Osteoblast (primary cell): ENCODE results near the gene MYH14. TPM values are rescaled to one million over a fixed set of nuclear protein-coding genes. Genes with fewer than 3 reads are reported as not detected.

Experiments used
- DNase-seq: peaks from one replicate; pipeline ENCODE4 v3.0.0; 2011; ENCODE audit warnings: low spot score, mixed read lengths; ENCODE audit not compliant: insufficient read length; ENCODE audit errors: missing footprints
- H2AFZ ChIP-seq: 2 replicates; pipeline ENCODE4 v1.6.0; 2011; ENCODE audit warnings: mild to moderate bottlenecking, low read length
- H3K27ac ChIP-seq: 2 replicates; pipeline ENCODE4 v1.5.1; 2011; ENCODE audit warnings: mild to moderate bottlenecking, low read depth, low read length, moderate library complexity
- H3K27me3 ChIP-seq: 2 replicates; pipeline ENCODE4 v1.6.0; 2012; ENCODE audit warnings: mild to moderate bottlenecking, control low read depth, inconsistent platforms, low read length, moderate library complexity; ENCODE audit not compliant: insufficient read depth
- H3K36me3 ChIP-seq: 2 replicates; pipeline ENCODE4 v1.5.1; 2011; ENCODE audit warnings: mild to moderate bottlenecking, low read length, control low read depth, moderate library complexity; ENCODE audit not compliant: insufficient read depth
- H3K4me1 ChIP-seq: 2 replicates; pipeline ENCODE4 v1.5.1; 2011; ENCODE audit warnings: mild to moderate bottlenecking, low read length, control low read depth, moderate library complexity; ENCODE audit not compliant: insufficient read depth
- H3K4me2 ChIP-seq: 2 replicates; pipeline ENCODE4 v1.6.0; 2011; ENCODE audit warnings: mild to moderate bottlenecking, low read length; ENCODE audit not compliant: insufficient read depth
- H3K4me3 ChIP-seq: fragments of 200-600 bp; sonication (generic); 3 replicates; pipeline ENCODE4 v1.5.1; 2012; ENCODE audit warnings: mild to moderate bottlenecking, low read length, inconsistent platforms; ENCODE audit not compliant: insufficient read depth
- H3K79me2 ChIP-seq: 2 replicates; pipeline ENCODE4 v1.6.0; 2012; ENCODE audit warnings: mild to moderate bottlenecking, low read length, control low read depth, inconsistent platforms; ENCODE audit not compliant: insufficient read depth
- H3K9me3 ChIP-seq: 2 replicates; pipeline ENCODE4 v1.5.1; 2011; ENCODE audit warnings: low read depth, low read length, control low read depth
- H4K20me1 ChIP-seq: 2 replicates; pipeline ENCODE4 v1.6.0; 2012; ENCODE audit warnings: mild to moderate bottlenecking, low read length, control low read depth; ENCODE audit not compliant: insufficient read depth
- total RNA-seq: library from RNA; depleted of rRNA; stranded (reverse); fragments of >200 nt; gene quantifications from 2 replicates; pipeline ENCODE4 v1.2.3, GENCODE V29; 2012
- TF ChIP-seq, protein P1 (sequence below): IDR thresholded peaks from 2 replicates; pipeline ENCODE4 v1.5.1; 2011; ENCODE audit warnings: mild to moderate bottlenecking, low read depth, low read length, moderate library complexity; ENCODE audit errors: extremely low read depth

The MYH14 gene
- total RNA-seq, 1 donor, result not detected

DNA sequence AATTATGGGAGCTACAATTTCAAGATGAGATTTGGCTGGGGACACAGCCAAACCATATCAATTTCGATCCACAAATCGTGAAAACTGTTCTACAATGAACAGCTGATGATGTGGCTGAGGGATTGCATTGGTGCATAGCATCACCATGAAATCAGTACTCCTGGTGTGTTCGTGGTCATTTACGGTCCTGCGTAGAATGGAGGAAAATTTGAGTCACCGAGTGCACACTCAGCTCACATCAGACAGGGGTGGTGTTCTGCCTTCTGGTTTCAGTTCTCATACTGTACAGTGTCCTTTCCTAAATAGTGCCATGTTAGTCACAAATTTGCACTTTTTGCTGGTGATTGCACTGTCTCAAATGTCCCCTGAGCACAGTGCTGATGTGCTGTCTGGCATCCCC lies 39.2 kb downstream of the MYH14 start:
- H3K36me3 ChIP-seq, result no peaks in the 10 kb centered on the region
- no peak overlapping the region for H3K4me3 ChIP-seq
- no peaks in the 10 kb centered on the region for H3K27me3 ChIP-seq
- no peak overlapping the region for H3K27ac ChIP-seq
- peak; percentile 48 for DNase-seq
- H3K4me2 ChIP-seq, result no peak overlapping the region
- H3K79me2 ChIP-seq, result no peaks in the 10 kb centered on the region
- no peaks in the 10 kb centered on the region for H3K4me1 ChIP-seq
- no peak overlapping the region for H2AFZ ChIP-seq
- no peaks in the 10 kb centered on the region for H3K9me3 ChIP-seq
- H4K20me1 ChIP-seq, result no peaks in the 10 kb centered on the region
- TF ChIP-seq, protein P1, sequence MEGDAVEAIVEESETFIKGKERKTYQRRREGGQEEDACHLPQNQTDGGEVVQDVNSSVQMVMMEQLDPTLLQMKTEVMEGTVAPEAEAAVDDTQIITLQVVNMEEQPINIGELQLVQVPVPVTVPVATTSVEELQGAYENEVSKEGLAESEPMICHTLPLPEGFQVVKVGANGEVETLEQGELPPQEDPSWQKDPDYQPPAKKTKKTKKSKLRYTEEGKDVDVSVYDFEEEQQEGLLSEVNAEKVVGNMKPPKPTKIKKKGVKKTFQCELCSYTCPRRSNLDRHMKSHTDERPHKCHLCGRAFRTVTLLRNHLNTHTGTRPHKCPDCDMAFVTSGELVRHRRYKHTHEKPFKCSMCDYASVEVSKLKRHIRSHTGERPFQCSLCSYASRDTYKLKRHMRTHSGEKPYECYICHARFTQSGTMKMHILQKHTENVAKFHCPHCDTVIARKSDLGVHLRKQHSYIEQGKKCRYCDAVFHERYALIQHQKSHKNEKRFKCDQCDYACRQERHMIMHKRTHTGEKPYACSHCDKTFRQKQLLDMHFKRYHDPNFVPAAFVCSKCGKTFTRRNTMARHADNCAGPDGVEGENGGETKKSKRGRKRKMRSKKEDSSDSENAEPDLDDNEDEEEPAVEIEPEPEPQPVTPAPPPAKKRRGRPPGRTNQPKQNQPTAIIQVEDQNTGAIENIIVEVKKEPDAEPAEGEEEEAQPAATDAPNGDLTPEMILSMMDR, result no peak

DNA sequence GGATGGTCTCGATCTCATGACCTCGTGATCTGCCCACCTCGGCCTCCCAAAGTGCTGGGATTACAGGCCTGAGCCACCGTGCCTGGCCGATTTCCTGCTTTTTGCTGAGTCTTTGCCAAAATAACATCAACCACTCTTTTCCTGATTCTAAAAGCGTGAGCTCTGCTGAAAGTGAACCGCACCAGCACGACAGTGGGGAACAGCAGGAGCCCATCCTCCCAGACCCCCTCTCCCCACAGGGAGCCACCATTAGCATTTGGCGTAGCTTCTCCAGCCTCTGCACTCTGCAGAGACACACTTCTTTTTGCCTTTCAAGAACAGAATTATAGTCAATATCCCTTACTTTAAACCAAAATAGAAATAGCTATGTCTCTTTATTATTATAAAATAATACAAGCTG lies 41.3 kb downstream of the MYH14 start:
- Histone ChIP-seq H3K9me3 (no peaks in the 10 kb centered on the region), H3K27ac (no peak overlapping the region), H2AFZ (no peak overlapping the region), H3K4me1 (no peaks in the 10 kb centered on the region), H3K4me2 (no peak overlapping the region), H3K36me3 (no peaks in the 10 kb centered on the region), H3K4me3 (no peak overlapping the region), H3K27me3 (no peaks in the 10 kb centered on the region), H4K20me1 (no peaks in the 10 kb centered on the region), H3K79me2 (no peaks in the 10 kb centered on the region)
- TF ChIP-seq, protein P1, result no peak
- peak; percentile 25 for DNase-seq

DNA sequence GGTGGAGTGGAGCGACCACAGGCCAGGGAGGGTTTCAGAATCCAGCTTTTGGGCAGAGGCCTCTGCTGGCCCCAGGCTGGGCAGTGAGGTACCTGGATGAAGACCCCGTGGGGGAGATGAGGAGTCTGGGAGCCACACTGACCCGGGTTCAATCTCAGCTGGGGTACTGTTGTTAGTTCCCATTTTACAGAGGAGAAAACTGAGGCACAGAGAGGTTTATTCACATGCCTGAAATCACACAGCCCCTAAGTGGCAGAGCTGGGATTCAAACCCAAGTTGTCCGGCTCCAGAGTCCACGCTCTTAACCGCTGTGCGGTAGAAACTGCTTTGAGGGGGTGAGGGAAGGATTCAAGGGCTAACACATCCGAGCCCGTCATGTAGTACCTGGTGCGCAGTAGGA lies 45.0 kb downstream of the MYH14 start:
- Histone ChIP-seq H3K4me3 (no peak overlapping the region), H3K36me3 (no peaks in the 10 kb centered on the region), H3K27ac (no peak overlapping the region), H4K20me1 (no peaks in the 10 kb centered on the region), H3K27me3 (no peaks in the 10 kb centered on the region), H2AFZ (no peak overlapping the region), H3K4me1 (no peaks in the 10 kb centered on the region), H3K79me2 (no peaks in the 10 kb centered on the region), H3K9me3 (no peaks in the 10 kb centered on the region), H3K4me2 (no peak overlapping the region)
- TF ChIP-seq, protein P1, result no peak
- peak; percentile 32 for DNase-seq

DNA sequence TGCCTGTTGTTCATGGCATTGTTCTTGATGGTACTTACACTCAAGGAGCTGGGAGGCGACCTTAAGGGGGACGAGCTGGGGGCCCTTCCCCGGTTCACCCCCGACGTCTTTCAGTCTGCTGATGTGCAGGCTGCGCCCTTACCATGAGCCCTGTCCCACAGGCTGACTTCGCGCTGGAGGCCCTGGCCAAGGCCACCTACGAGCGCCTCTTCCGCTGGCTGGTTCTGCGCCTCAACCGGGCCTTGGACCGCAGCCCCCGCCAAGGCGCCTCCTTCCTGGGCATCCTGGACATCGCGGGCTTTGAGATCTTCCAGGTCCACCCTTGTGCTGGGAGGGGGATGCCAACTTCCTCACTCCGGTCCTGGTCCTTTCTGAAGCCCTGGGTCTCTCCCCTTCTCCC lies 45.4 kb downstream of the MYH14 start:
- no peaks in the 10 kb centered on the region for H3K79me2 ChIP-seq
- no peak overlapping the region for H3K4me2 ChIP-seq
- H2AFZ ChIP-seq, result no peak overlapping the region
- TF ChIP-seq, protein P1, result no peak
- no peaks in the 10 kb centered on the region for H3K27me3 ChIP-seq
- H3K27ac ChIP-seq, result no peak overlapping the region
- no peaks in the 10 kb centered on the region for H3K36me3 ChIP-seq
- no peaks in the 10 kb centered on the region for H4K20me1 ChIP-seq
- DNase-seq, result no peak
- H3K4me3 ChIP-seq, result no peak overlapping the region
- no peaks in the 10 kb centered on the region for H3K9me3 ChIP-seq
- no peaks in the 10 kb centered on the region for H3K4me1 ChIP-seq
